G401 (cell line): Measurements from ENCODE around the gene MAST4. TPM values are rescaled to one million over a fixed set of nuclear protein-coding genes. Genes with fewer than 3 reads are reported as not detected.
"Not testable (repeated sequence)": the region's sequence is repeated elsewhere in the genome, so short reads cannot be mapped to it uniquely, and the experiment has no call there.

ENCODE experiments used
- DNase-seq: peaks from one replicate; pipeline ENCODE4 v3.0.0-alpha.2; 2015; ENCODE audit warnings: low spot score
- in situ Hi-C: cut with HindIII; loops from 2 replicates; pipeline ENCODE4 v1.10.0; 2016; ENCODE audit warnings: low sequenced_read_pairs, mixed read lengths
- total RNA-seq: library from RNA; depleted of rRNA; stranded (reverse); fragments of >200 nt; shearing (Covaris generic); gene quantifications from 2 replicates; pipeline ENCODE4 v1.2.3, GENCODE V29; 2014

Gene MAST4
- total RNA-seq, 1 experiment from 2014 or later: not detected

DNA sequence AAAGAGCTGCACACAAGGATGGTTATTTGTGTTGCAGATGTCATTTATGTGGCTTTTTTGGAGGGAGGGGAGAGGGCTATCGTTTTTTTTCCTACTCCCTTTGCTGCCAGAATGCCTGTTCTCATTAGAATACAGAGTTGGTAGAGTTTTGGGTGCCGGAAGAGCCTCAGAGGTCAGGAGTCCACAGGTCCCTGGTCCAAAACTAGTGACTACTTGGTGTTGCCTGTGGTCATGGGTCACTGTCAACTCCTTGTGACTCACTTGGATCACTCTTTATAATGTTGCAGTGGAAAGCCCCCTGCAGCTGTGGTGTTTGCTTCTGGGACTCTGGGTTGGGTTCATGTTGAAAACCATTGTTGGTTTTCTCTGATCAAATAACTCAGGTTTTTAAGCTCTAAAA lies 131.4 kb downstream of the MAST4 start:
- no peak for DNase-seq
- in situ Hi-C loops: loop anchor here (25.0 kb wide), 1 partner anchor 415 kb away; no protein-coding TSS in a partner anchor

- in situ Hi-C loops: loop anchor here (25.0 kb wide), 1 partner anchor 416 kb away; no protein-coding TSS in a partner anchor
- DNase-seq: no peak
These were observed 131.9 kb downstream of the MAST4 start for GRCh38 chr5:66728049-66728448.

DNA sequence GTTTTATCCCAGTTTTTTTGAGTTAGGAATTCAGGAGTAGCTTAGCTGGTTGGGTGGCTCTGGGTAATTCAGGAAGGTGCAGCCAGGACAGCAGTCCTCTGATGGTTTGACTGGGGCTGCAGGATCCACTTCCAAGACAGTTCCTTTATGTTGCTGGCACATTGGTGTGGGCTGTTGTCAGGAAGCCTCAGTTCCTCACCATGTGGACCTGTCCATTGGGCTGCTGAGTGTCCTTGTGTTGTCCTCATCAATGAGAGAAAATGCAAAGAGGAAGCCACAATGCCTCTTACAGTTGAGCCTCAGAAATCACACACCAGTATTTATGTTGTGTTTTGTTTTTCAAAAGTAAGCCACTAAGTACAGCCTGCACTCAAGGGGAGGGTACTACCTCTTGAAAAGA lies 140.9 kb downstream of the MAST4 start:
- in situ Hi-C loops: loop anchor here (25.0 kb wide), 1 partner anchor 425 kb away; no protein-coding TSS in a partner anchor
- DNase-seq: no peak

DNA sequence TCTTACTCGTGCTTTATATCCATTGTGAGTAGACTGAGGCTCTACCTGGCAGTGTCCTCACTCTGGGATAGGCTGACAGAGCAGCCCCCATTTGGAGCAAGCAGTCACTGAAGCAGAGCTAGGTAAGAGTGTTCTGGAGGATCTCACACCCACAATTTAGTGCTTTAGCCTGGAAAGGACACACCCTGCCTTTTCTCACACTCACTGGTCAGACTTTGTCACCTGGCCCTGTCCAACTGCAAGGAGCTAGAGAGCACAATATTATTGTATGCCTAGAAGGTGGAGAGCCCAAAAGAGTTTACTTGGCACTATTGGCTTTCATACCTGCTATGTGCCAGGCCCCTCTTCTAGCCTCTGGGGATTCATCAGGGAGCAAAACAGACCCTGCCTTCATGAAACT lies 141.9 kb downstream of the MAST4 start:
- in situ Hi-C loops: loop anchor here (25.0 kb wide), 1 partner anchor 426 kb away; no protein-coding TSS in a partner anchor

DNA sequence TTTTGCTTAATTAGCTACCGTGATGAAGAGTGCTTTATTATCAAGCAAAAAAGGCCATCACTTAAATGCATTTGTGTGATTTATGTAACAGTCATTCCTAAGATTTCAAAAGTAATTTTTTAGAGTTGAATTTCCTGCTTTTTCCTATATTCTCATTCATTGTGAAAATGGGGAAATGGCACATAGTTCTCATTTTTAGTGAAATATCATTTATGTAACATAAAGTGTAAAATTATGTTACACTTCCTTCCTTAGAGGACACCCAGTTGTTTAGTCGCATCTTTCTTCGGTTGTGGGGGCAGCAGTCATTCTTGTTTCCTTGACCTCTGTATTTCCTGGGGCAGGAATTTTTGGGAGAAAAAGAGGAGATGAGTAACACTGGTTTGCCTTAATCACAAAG lies 142.8 kb downstream of the MAST4 start:
- in situ Hi-C loops: loop anchor here (25.0 kb wide), 1 partner anchor 427 kb away; no protein-coding TSS in a partner anchor
- DNase-seq: no peak

More for the DNA sequence above, 141.9 kb downstream of the MAST4 start:
- no peak for DNase-seq

GRCh38 chr5:66739951-66740350 lies 143.8 kb downstream of the MAST4 start:
- in situ Hi-C loops: loop anchor here (25.0 kb wide), 1 partner anchor 428 kb away; no protein-coding TSS in a partner anchor
- no peak for DNase-seq

DNA sequence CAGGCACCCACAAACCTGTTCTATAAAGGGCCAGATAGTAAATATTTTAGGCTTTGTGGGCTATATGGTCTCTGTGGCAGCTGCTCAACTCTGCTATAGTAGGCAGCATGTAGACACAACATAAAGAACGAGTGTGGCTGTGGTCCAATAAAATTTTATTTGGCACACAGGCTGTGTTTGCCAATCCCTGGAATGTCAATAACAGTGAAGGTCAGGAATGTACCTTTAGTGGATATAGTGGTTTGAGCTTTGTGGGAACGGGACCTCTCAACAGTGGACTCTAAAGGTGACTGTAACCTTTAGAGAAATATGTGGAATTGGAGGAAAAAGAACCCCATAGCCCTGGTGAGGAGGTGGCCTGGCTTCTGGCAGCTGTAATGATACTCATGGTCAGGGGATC lies 145.2 kb downstream of the MAST4 start:
- in situ Hi-C loops: loop anchor here (25.0 kb wide), 1 partner anchor 429 kb away; no protein-coding TSS in a partner anchor
- no peak for DNase-seq

DNA sequence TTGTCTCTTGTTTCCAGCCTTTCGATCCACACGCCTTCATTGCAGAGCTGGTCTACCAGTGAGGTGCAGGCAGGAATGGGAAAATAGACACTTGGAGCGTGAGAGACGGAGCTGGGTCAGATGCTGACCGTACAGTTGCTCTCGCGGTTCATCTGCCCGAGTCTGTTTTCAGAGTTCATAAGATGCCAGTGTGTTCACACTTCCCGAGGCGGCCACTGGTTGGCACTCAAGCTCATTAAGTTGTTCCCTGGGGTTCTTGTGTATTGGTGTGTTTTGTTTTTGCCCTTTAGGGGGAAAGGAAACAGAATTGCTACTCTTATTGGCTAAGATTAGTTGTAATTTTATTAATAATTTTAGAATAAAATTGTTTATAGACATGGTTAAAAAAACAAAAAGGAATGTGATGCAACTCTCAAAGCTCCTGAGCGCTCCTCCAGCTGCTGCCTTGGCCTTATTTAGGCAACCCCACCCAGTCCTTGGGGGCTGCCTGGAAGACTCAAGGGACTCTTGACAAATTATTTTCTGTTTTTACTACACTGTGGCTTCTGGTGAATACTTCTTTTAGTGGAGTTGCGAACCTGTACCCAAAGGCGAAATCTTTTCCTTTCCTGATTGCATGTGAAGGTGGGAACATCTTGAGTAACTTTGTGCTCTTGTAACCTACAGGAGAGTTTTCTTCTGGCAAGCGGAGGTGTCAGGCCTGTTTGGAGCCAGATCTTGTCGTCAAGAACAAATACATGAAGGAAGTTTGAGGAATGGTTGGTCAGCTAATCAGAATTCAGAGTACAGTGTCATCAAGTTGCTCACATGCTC lies 146.1 kb downstream of the MAST4 start:
- in situ Hi-C loops: loop anchor here (25.0 kb wide), 1 partner anchor 430 kb away; no protein-coding TSS in a partner anchor
- DNase-seq: no peak

DNA sequence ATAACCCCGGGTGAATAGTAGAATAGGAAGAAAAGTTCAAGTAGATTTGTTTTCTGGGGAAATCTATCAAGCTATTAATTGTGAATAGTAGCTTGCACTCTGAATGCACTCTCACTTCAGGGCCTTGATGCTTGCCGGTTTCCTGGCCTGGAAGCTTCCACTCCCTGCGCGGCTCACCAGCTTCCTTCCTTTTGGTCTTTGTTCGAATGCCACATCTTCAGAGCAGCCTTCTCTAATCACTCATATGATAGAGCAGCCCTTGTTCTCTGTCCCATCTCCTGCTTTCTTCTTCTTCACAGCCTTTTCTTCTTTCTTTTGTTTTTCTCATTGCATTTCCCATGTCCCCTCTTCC lies 146.7 kb downstream of the MAST4 start:
- no peak for DNase-seq
- in situ Hi-C loops: loop anchor here (25.0 kb wide), 1 partner anchor 431 kb away; no protein-coding TSS in a partner anchor

DNA sequence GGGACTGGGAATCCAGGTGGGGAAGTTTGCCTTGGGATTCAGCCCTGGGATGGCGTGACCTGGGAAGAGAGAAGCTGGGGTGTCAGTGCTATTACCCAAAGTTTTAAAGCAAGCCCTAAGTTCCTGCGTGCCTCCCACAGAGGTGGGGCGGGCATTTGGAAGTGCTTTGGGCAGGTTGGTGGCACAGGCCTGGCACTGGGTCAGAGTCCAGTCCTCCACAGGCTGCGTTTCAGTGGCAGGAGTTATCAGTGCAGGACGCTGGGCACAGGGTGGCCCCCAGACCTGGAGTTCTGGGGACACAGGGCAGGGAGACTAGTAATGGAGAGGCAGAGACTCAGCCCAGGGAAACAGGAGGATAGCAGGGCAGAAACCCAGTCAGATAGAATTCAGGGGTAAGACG lies 147.2 kb downstream of the MAST4 start:
- no peak for DNase-seq
- in situ Hi-C loops: loop anchor here (25.0 kb wide), 1 partner anchor 431 kb away; no protein-coding TSS in a partner anchor

- in situ Hi-C loops: loop anchor here (25.0 kb wide), 1 partner anchor 432 kb away; no protein-coding TSS in a partner anchor
- no peak for DNase-seq
These were observed 147.8 kb downstream of the MAST4 start for GRCh38 chr5:66744040-66744439.

GRCh38 chr5:66745297-66745696 lies 149.1 kb downstream of the MAST4 start:
- no peak for DNase-seq
- in situ Hi-C loops: loop anchor here (25.0 kb wide), 1 partner anchor 433 kb away; no protein-coding TSS in a partner anchor

DNA sequence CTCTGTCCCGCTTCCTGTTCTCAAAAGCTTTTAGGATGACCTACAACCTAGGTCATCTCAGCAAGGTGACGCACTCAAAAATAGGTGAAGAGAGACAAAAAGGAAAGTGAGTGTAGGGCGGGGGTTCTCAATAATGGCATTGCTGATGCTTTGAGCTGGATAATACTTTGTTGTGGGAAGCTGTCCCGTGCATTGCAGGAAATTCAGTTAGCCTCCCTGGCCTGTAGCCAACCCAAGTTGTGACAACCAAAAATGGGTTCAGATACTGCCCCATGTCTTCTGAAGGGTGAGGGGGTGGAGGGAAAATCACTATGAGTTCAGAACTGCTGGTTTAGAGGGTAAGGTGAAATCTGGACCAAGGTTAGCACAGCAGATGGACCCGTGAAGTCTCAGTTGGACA lies 151.4 kb downstream of the MAST4 start:
- DNase-seq: no peak
- in situ Hi-C loops: loop anchor here (25.0 kb wide), 1 partner anchor 435 kb away; no protein-coding TSS in a partner anchor

DNA sequence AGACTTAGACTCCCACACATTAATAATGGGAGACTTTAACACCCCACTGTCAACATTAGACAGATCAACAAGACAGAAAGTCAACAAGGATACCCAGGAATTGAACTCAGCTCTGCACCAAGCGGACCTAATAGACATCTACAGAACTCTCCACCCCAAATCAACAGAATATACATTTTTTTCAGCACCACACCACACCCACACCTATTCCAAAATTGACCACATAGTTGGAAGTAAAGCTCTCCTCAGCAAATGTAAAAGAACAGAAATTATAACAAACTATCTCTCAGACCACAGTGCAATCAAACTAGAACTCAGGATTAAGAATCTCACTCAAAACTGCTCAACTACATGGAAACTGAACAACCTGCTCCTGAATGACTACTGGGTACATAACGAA lies 156.5 kb downstream of the MAST4 start:
- in situ Hi-C loops, DNase-seq: not testable (repeated sequence)

DNA sequence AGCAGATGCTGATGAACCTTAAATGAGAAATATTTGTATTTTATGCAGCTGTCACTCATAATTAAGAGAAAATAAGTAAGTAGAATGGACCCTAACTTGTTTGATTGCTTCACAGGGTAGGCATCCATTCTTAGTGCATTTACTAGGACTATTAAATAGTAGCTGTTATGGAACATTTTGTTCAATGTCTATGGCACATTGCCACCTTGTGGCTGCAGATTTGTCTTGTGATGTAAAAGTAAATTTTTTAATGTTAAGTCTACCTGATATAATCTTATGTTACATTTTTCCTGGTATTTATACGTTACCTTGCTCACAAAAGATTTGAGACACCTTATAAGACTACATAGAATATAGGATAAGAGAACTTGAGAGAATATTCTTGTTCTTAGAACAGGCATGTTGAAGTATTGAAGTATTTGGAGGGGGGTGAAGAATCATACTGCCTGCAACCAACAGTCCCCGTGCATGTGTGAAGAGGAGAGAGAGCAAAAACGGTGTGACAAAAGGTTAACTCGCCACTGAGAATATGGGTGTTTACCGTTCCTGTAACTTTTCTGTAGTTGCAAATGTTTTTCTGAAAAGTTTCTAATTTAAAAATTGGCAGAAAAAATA lies 161.1 kb downstream of the MAST4 start:
- DNase-seq: peak; percentile 30
- in situ Hi-C loops: no loop called here

DNA sequence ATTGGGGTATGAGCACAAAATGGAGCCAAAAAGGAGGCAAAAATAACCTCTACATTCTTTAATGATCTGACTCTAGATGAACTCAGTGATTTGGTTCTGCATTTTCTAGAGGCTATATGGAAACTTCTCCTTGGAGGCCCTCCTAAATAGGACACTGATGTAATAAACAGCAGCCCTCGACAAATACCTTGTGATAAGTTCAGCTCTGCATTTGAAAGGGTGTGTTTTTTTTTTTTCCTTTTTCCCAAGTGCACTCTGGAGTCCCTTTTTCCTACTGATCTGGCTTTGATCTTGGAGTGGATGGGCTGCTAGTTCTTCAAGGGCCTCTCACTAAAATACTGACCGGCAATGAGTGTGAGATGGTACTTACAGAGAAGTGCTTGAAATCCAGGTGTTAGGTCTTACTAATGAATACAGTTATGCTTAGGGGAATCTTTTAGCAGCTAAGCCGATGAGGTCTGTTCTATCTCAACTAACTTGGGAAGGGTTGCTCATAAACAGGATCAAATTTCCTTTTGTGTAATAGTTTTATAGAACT lies 161.7 kb downstream of the MAST4 start:
- no peak for DNase-seq
- in situ Hi-C loops: no loop called here

DNA sequence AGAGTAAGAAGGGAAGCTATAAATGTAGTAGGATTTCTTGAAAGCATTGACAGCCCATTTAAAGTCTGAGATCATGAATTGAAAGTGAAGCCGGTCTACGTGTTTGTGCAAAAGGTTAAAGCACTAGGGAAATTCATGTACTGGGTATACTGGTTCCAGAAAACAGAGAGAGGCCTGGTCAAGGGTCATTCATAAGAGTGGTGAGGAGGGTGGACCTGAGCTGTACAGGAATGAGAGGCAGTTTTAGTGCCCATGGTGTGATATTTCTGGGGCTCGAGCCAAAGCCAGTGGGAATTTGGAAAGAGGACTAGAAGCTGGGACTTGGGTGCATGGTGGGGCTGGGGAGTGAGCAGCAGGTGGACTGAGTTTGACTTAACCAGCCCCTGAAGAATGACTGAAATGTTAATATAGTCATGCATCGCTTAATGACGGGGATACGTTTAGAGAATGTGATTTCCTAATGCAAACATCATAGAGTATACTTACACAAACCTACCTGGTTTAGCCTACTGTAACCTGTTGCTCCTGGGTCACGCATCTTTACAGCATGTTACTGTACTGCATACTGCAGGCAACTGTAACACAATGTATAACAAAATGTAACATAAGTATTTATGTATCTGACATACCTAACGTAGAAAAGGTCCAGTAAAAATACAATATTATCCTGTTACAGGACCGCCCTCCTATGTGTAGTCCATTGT lies 173.0 kb downstream of the MAST4 start:
- in situ Hi-C loops: no loop called here
- no peak for DNase-seq

DNA sequence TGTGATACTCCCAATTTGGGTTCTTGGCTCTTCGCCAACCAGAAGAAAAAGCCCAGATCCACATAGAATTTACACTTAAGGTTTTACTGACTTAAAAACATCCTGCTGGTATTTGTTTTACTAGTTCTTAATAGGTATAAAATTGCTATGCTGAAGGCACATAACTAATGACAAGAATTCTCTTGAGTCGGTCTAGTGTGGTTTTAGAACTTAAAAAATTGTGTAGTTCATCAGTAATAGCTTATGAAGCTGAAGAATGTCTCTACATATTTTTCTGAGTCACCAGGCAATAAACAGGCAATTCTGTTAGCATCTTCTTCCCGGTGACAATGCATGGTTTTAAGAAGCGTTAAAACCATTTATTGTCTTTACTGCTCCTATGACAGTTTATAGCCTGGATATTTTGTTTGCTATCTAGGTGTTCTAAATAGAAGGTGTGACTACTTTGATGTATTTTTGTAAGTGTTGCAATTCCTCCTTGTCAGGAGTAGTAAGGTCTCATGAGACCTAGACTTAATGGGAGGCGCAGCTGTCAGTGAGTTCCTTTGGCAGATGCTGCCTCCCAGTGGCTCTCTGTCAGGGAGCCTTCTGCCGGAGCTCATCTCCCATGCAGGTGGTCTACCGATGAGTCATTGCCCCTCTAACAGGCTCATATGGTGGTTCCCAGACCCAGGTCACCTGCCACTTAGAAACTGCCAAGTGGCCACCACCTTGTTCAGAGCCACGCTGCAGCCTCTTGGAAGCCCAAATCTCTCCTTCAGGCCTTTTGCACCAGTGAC lies 173.8 kb downstream of the MAST4 start:
- peak; percentile 14 for DNase-seq
- in situ Hi-C loops: no loop called here
